ENCODE results near the gene DPP6. TPM values are rescaled to one million over a fixed set of nuclear protein-coding genes. Genes with fewer than 3 reads are reported as not detected.

DPP6 gene
- total and polyA plus RNA-seq, 5 donors from 2014 or later: not detected

- no peak overlapping the region for H3K4me3 Mint-ChIP-seq
- H3K4me1 ChIP-seq (ENCODE audit: control insufficient read depth, insufficient read depth, low read length, poor library complexity, severe bottlenecking): peaks cover 9% of the 10 kb centered on the region
- no peak overlapping the region for H3K27ac Mint-ChIP-seq
- peaks cover 2% of the 10 kb centered on the region for H3K27me3 ChIP-seq (ENCODE audit: control insufficient read depth, insufficient read depth, low read length)
- no peak overlapping the region for H3K27ac ChIP-seq (ENCODE audit: insufficient read depth, low read length, poor library complexity, severe bottlenecking)
- peaks cover 5% of the 10 kb centered on the region for H3K36me3 Mint-ChIP-seq
- ATAC-seq (ENCODE audit: low read depth in 2 of 2) (no peak), DNase-seq (no peak)
- no peaks in the 10 kb centered on the region for H3K36me3 ChIP-seq (ENCODE audit: control insufficient read depth, insufficient read depth, low read length)
- peaks cover 17% of the 10 kb centered on the region for H3K27me3 Mint-ChIP-seq
- H3K4me3 ChIP-seq (ENCODE audit: low read depth, low read length): no peak overlapping the region
- peaks cover 0 to 5% (median 4%) of the 10 kb centered on the region in 4 donors for H3K4me1 Mint-ChIP-seq
- peaks cover 0 to 3% of the 10 kb centered on the region in 2 experiments for H3K9me3 ChIP-seq (ENCODE audit: control insufficient read depth in 2 of 2, low read length in 2 of 2)
- H3K9me3 Mint-ChIP-seq: peaks cover 0 to 4% (median 1%) of the 10 kb centered on the region in 7 donors
Observed at GRCh38 chr7:154911411-154911810, 859.2 kb downstream of the DPP6 start.

DNA sequence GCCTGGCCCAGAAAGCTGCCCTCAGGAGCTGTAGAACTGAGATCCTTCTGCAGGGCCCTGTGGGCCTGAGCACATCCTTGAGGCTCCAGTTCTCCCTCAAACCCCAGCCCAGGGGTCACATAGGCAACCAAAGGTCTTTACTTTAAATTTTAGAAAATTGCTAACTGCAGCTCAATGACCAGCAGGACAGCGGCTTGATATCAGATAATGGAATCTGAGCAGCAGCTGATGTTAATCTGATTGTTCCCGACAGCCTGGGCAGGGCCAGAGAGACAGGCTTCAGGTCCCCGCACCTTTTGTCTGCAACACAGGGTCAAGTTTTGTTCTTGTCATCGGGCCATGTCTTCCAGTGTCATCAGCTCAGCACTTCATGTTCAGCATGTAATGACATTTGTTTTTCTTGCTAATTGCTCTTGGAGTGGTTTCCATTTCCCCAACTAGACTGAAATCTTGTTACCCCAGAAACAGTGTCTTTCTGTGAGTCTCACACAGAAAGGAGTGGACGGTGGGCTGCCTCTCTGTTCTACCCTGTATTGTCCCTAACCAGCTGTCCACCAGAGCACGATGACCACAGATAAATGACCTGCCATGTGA lies 859.8 kb downstream of the DPP6 start:
- Histone ChIP-seq H3K9me3 (ENCODE audit: control insufficient read depth in 2 of 2, low read length in 2 of 2) (peaks cover 0 to 3% of the 10 kb centered on the region in 2 experiments), H3K4me1 (ENCODE audit: control insufficient read depth, insufficient read depth, low read length, poor library complexity, severe bottlenecking) (peaks cover 9% of the 10 kb centered on the region), H3K27me3 (ENCODE audit: control insufficient read depth, insufficient read depth, low read length) (peaks cover 2% of the 10 kb centered on the region), H3K27ac (ENCODE audit: insufficient read depth, low read length, poor library complexity, severe bottlenecking) (no peak overlapping the region), H3K4me3 (ENCODE audit: low read depth, low read length) (no peak overlapping the region), H3K36me3 (ENCODE audit: control insufficient read depth, insufficient read depth, low read length) (no peaks in the 10 kb centered on the region)
- peaks cover 0 to 5% (median 4%) of the 10 kb centered on the region in 4 donors for H3K4me1 Mint-ChIP-seq
- DNase-seq: no peak
- H3K36me3 Mint-ChIP-seq: peaks cover 5% of the 10 kb centered on the region
- peaks cover 17% of the 10 kb centered on the region for H3K27me3 Mint-ChIP-seq
- no peak overlapping the region for H3K4me3 Mint-ChIP-seq
- peaks cover 0 to 4% (median 1%) of the 10 kb centered on the region in 7 donors for H3K9me3 Mint-ChIP-seq
- no peak overlapping the region for H3K27ac Mint-ChIP-seq
- ATAC-seq (ENCODE audit: low read depth in 2 of 2): no peak

- peaks cover 2% of the 10 kb centered on the region for H3K27me3 ChIP-seq (ENCODE audit: control insufficient read depth, insufficient read depth, low read length)
- no peaks in the 10 kb centered on the region for H3K36me3 ChIP-seq (ENCODE audit: control insufficient read depth, insufficient read depth, low read length)
- peak overlapping the region in 1 of 4 donors; percentile 44 for H3K4me3 Mint-ChIP-seq
- H3K36me3 Mint-ChIP-seq: peaks cover 5% of the 10 kb centered on the region
- H3K9me3 ChIP-seq (ENCODE audit: control insufficient read depth in 2 of 2, low read length in 2 of 2): peaks cover 0 to 3% of the 10 kb centered on the region in 2 experiments
- no peak overlapping the region for H3K4me3 ChIP-seq (ENCODE audit: low read depth, low read length)
- no peak overlapping the region for H3K27ac ChIP-seq (ENCODE audit: insufficient read depth, low read length, poor library complexity, severe bottlenecking)
- no peak for DNase-seq
- H3K27ac Mint-ChIP-seq: no peak overlapping the region
- peaks cover 17% of the 10 kb centered on the region for H3K27me3 Mint-ChIP-seq
- H3K4me1 ChIP-seq (ENCODE audit: control insufficient read depth, insufficient read depth, low read length, poor library complexity, severe bottlenecking): peaks cover 9% of the 10 kb centered on the region
- no peak for ATAC-seq (ENCODE audit: low read depth in 2 of 2)
- peaks cover 0 to 4% (median under 1%) of the 10 kb centered on the region in 7 donors for H3K9me3 Mint-ChIP-seq
- peaks cover 0 to 5% (median 4%) of the 10 kb centered on the region in 4 donors for H3K4me1 Mint-ChIP-seq
Observed at GRCh38 chr7:154912871-154913637, 860.9 kb downstream of the DPP6 start.

- H3K4me1 ChIP-seq (ENCODE audit: control insufficient read depth, insufficient read depth, low read length, poor library complexity, severe bottlenecking): peaks cover 9% of the 10 kb centered on the region
- H3K27ac ChIP-seq (ENCODE audit: insufficient read depth, low read length, poor library complexity, severe bottlenecking): no peak overlapping the region
- H3K4me1 Mint-ChIP-seq: peaks cover 0 to 5% (median 4%) of the 10 kb centered on the region in 4 donors
- peak overlapping the region; percentile 75 to 90 (median 84) for H3K4me3 Mint-ChIP-seq
- peak overlapping the region in 1 of 3 donors; percentile 87 for H3K27ac Mint-ChIP-seq
- DNase-seq: peak; percentile 75 to 80 (median 75)
- no peaks in the 10 kb centered on the region for H3K36me3 ChIP-seq (ENCODE audit: control insufficient read depth, insufficient read depth, low read length)
- peaks cover 0 to 4% (median 0%) of the 10 kb centered on the region in 7 donors for H3K9me3 Mint-ChIP-seq
- H3K36me3 Mint-ChIP-seq: peaks cover 5% of the 10 kb centered on the region
- H3K27me3 Mint-ChIP-seq: peaks cover 17% of the 10 kb centered on the region
- ATAC-seq (ENCODE audit: low read depth in 2 of 2): peak; percentile 88 to 91
- H3K9me3 ChIP-seq (ENCODE audit: control insufficient read depth in 2 of 2, low read length in 2 of 2): peaks cover 0 to 3% of the 10 kb centered on the region in 2 experiments
- no peak overlapping the region for H3K4me3 ChIP-seq (ENCODE audit: low read depth, low read length)
- peaks cover 2% of the 10 kb centered on the region for H3K27me3 ChIP-seq (ENCODE audit: control insufficient read depth, insufficient read depth, low read length)
Observed at GRCh38 chr7:154913638-154914307, 861.6 kb downstream of the DPP6 start.

DNA sequence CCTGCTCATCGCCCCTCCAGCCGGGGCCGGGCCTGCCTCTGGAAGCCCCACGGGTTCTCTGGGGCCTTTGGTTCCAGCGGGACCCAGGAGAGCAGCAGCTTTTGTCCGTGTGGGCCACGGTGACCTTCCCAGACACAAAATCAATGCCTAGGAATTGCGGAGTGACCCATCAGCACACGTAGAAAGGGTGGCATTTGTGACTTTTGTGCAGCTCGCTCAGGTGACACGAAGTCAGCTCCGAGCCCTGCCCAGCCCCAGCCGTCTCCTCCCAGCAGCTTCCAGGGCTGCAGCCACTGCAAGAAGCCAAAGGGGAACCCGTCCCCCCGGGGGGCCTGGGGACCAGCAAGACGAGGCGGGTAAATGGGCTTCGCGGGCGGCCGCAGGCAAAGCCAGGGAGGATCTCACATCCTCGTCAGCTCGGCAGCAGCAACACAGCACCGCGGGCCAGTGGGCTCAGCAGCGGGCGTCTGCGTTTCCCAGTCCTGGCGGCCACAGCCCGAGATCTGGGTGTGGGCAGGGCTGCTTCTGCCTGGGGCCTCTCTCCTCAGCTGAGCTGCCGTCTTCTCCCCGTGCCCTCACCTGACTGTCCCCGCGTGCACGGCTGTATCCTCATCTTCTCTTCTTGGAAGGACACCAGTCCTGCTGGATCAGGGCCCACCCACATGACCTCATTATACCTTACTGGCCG lies 862.3 kb downstream of the DPP6 start:
- ATAC-seq (ENCODE audit: low read depth in 2 of 2): no peak
- no peak for DNase-seq
- Mint-ChIP-seq H3K27me3 (peaks cover 17% of the 10 kb centered on the region), H3K27ac (peak overlapping the region in 1 of 3 donors; percentile 87), H3K4me3 (peak overlapping the region in 1 of 4 donors; percentile 36), H3K4me1 (peaks cover 0 to 5% (median 4%) of the 10 kb centered on the region in 4 donors), H3K36me3 (peaks cover 5% of the 10 kb centered on the region), H3K9me3 (peaks cover 0 to 4% (median 0%) of the 10 kb centered on the region in 7 donors)
- H3K9me3 ChIP-seq (ENCODE audit: control insufficient read depth in 2 of 2, low read length in 2 of 2): peaks cover 0 to 3% of the 10 kb centered on the region in 2 experiments
- H3K4me1 ChIP-seq (ENCODE audit: control insufficient read depth, insufficient read depth, low read length, poor library complexity, severe bottlenecking): peaks cover 9% of the 10 kb centered on the region
- H3K27me3 ChIP-seq (ENCODE audit: control insufficient read depth, insufficient read depth, low read length): peaks cover 2% of the 10 kb centered on the region
- no peaks in the 10 kb centered on the region for H3K36me3 ChIP-seq (ENCODE audit: control insufficient read depth, insufficient read depth, low read length)
- H3K27ac ChIP-seq (ENCODE audit: insufficient read depth, low read length, poor library complexity, severe bottlenecking): no peak overlapping the region
- H3K4me3 ChIP-seq (ENCODE audit: low read depth, low read length): no peak overlapping the region

GRCh38 chr7:154914996-154915380 lies 862.8 kb downstream of the DPP6 start:
- no peak overlapping the region for H3K27ac Mint-ChIP-seq
- peaks cover 0 to 4% (median 0%) of the 10 kb centered on the region in 7 donors for H3K9me3 Mint-ChIP-seq
- no peaks in the 10 kb centered on the region for H3K36me3 ChIP-seq (ENCODE audit: control insufficient read depth, insufficient read depth, low read length)
- H3K27ac ChIP-seq (ENCODE audit: insufficient read depth, low read length, poor library complexity, severe bottlenecking): no peak overlapping the region
- H3K4me3 ChIP-seq (ENCODE audit: low read depth, low read length): no peak overlapping the region
- DNase-seq: no peak
- peaks cover 2% of the 10 kb centered on the region for H3K27me3 ChIP-seq (ENCODE audit: control insufficient read depth, insufficient read depth, low read length)
- H3K27me3 Mint-ChIP-seq: peaks cover 17% of the 10 kb centered on the region
- H3K9me3 ChIP-seq (ENCODE audit: control insufficient read depth in 2 of 2, low read length in 2 of 2): peaks cover 0 to 3% of the 10 kb centered on the region in 2 experiments
- H3K36me3 Mint-ChIP-seq: peaks cover 5% of the 10 kb centered on the region
- no peak for ATAC-seq (ENCODE audit: low read depth in 2 of 2)
- H3K4me3 Mint-ChIP-seq: no peak overlapping the region
- H3K4me1 Mint-ChIP-seq: peaks cover 0 to 5% (median 4%) of the 10 kb centered on the region in 4 donors
- H3K4me1 ChIP-seq (ENCODE audit: control insufficient read depth, insufficient read depth, low read length, poor library complexity, severe bottlenecking): peaks cover 9% of the 10 kb centered on the region

- no peak overlapping the region for H3K27ac ChIP-seq (ENCODE audit: insufficient read depth, low read length, poor library complexity, severe bottlenecking)
- peaks cover 0 to 5% (median 4%) of the 10 kb centered on the region in 4 donors for H3K4me1 Mint-ChIP-seq
- peaks cover 17% of the 10 kb centered on the region for H3K27me3 Mint-ChIP-seq
- peaks cover 2% of the 10 kb centered on the region for H3K27me3 ChIP-seq (ENCODE audit: control insufficient read depth, insufficient read depth, low read length)
- no peak overlapping the region for H3K27ac Mint-ChIP-seq
- H3K36me3 Mint-ChIP-seq: peaks cover 4% of the 10 kb centered on the region
- H3K4me3 ChIP-seq (ENCODE audit: low read depth, low read length): no peak overlapping the region
- peaks cover 0 to 4% (median 0%) of the 10 kb centered on the region in 7 donors for H3K9me3 Mint-ChIP-seq
- H3K36me3 ChIP-seq (ENCODE audit: control insufficient read depth, insufficient read depth, low read length): no peaks in the 10 kb centered on the region
- H3K4me3 Mint-ChIP-seq: peak overlapping the region in 3 of 4 donors; percentile 9 to 46 (median 35)
- H3K4me1 ChIP-seq (ENCODE audit: control insufficient read depth, insufficient read depth, low read length, poor library complexity, severe bottlenecking): peaks cover 9% of the 10 kb centered on the region
- ATAC-seq (ENCODE audit: low read depth in 2 of 2) (no peak), DNase-seq (no peak)
- H3K9me3 ChIP-seq (ENCODE audit: control insufficient read depth in 2 of 2, low read length in 2 of 2): peaks cover 0 to 3% of the 10 kb centered on the region in 2 experiments
Observed at GRCh38 chr7:154915600-154915999, 863.4 kb downstream of the DPP6 start.
